ENCODE data around the gene DNPH1.

- TF ChIP-seq HSF4 (CRISPR knock-in tag; IDR thresholded peaks at IDR 0.05; ENCODE audit: borderline replicate concordance), result no peak
- TF ChIP-seq ZSCAN29 (IDR thresholded peaks at IDR 0.05), result no peak
Measured at GRCh38 chr6:43278524-43279078, 49.3 kb upstream of the DNPH1 start.
